DOHH2 (cell line): ENCODE results near the gene SBSN.

ENCODE experiments used
- CTCF ChIP-seq: fragments of 200-600 bp; sonication (generic); IDR thresholded peaks from one replicate; pipeline ENCODE4 v1.5.1; 2014; ENCODE audit warnings: antibody characterized with exemption, mild to moderate bottlenecking, low read depth, low read length; ENCODE audit not compliant: poor library complexity, severe bottlenecking
- EZH2phosphoT487 ChIP-seq: fragments of 200-600 bp; sonication (generic); IDR thresholded peaks from 2 replicates; pipeline ENCODE4 v1.6.1; 2017; ENCODE audit warnings: borderline replicate concordance, mild to moderate bottlenecking, antibody characterized with exemption, low read length, moderate library complexity, mixed read lengths

DNA sequence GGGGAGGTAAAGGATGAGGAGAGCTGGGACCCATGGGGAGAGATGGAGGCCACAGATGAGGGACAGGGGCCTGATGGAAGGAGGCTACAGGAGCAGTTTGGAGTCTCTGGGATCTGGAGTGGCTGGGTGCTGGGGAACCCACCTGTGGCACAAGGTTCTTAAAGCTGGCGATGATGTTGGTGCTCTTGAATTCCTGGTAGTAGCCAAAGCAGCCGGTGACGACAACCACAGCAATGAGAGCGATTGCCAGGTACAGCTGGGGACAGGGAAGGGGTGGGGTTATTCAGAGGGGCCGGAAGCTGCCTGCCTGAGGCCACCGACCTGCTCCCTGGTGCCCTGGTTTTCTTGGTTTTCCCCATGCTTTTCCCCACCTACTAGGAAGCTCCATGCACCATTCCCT lies 32.6 kb upstream of the SBSN start:
- no peak for TF ChIP-seq CTCF
- TF ChIP-seq EZH2phosphoT487, result no peak
